ENCODE measurements around the gene TRIP10.
"Not testable (repeated sequence)": the region's sequence is repeated elsewhere in the genome, so short reads cannot be mapped to it uniquely, and the experiment has no call there.

Gene TRIP10

GRCh38 chr19:6767081-6767356, 27.5 kb downstream of the TRIP10 start:
- no peak for DNase-seq

- DNase-seq: peak in 2 of 56 donors; percentile 37 to 42
Observed at GRCh38 chr19:6767357-6768235, 28.1 kb downstream of the TRIP10 start, which contains the start of gene SH2D3A. SH2D3A (minus strand) TSS chr19:6767435; CDS start chr19:6763748, 3,687 bp downstream.

GRCh38 chr19:6768236-6768785, 28.8 kb downstream of the TRIP10 start:
- no peak for DNase-seq

GRCh38 chr19:6769006-6769619, 29.6 kb downstream of the TRIP10 start:
- no peak for DNase-seq

- DNase-seq: not testable (repeated sequence)
Observed at GRCh38 chr19:6771648-6772027, 32.2 kb downstream of the TRIP10 start.

- peak in 23 of 56 donors; percentile 4 to 53 (median 16) for DNase-seq
Observed at GRCh38 chr19:6772028-6772865, 32.8 kb downstream of the TRIP10 start, which contains the start of gene VAV1. VAV1 (plus strand) TSS chr19:6772708; CDS start chr19:6772808, 100 bp downstream.

- no peak for DNase-seq
Observed at GRCh38 chr19:6772866-6773322, 33.4 kb downstream of the TRIP10 start.

GRCh38 chr19:6773323-6773931, 33.9 kb downstream of the TRIP10 start:
- DNase-seq: peak in 13 of 56 donors; percentile 0 to 28 (median 10)

- no peak for DNase-seq
Observed at GRCh38 chr19:6774821-6775707, 35.6 kb downstream of the TRIP10 start.

- not testable (repeated sequence) for DNase-seq
Observed at GRCh38 chr19:6776045-6776444, 36.6 kb downstream of the TRIP10 start.

- no peak for DNase-seq
Observed at GRCh38 chr19:6776999-6777398, 37.5 kb downstream of the TRIP10 start.

- no peak for DNase-seq
Observed at GRCh38 chr19:6777434-6777833, 38.0 kb downstream of the TRIP10 start.

- DNase-seq: no peak
Observed at GRCh38 chr19:6778386-6778785, 38.9 kb downstream of the TRIP10 start.

GRCh38 chr19:6779206-6779605, 39.7 kb downstream of the TRIP10 start:
- no peak for DNase-seq

GRCh38 chr19:6787393-6787792, 47.9 kb downstream of the TRIP10 start:
- no peak for DNase-seq

- no peak for DNase-seq
Observed at GRCh38 chr19:6788896-6789295, 49.4 kb downstream of the TRIP10 start.

- no peak for DNase-seq
Observed at GRCh38 chr19:6790194-6791128, 51.0 kb downstream of the TRIP10 start.

GRCh38 chr19:6791237-6791636, 51.8 kb downstream of the TRIP10 start:
- DNase-seq: no peak

GRCh38 chr19:6793411-6793810, 53.9 kb downstream of the TRIP10 start:
- DNase-seq: no peak
